Measurements from ENCODE around the gene COPS3.

DNA sequence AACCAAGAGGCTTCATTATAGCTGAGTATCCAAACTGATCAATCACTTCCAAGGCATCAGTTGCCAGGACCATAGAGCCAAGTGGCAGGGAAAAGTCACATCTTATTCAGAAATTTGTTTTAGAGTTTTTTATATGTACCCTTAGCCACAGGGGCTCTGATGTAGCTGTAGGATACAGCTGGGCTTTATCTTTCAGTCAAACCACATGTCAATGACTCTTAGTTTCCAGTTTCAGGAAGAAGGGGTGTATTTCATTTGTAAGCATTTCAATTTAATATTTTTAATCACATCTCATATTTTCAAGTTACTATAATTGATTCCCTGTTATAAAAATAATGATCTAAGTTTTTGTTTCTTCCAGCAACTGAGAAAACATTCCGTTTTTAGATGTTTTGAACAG is 41.2 kb downstream of the COPS3 start:
- TF ChIP-seq POLR2A (IDR thresholded peaks at IDR 0.05) (no peak), CTCF (IDR thresholded peaks at IDR 0.05) (no peak)

Measured in Peyer's patch (tissue), 4 donors.